GM12878 (cell line): Measurements from ENCODE around the gene DCDC1. TPM values are rescaled to one million over a fixed set of nuclear protein-coding genes. Genes with fewer than 3 reads are reported as not detected.

Experiments used
- ATAC-seq: fragments of 200-7000 bp; cut with Tn5 transposase; 3 replicates; pipeline ENCODE4 v1.9.1; 2020; ENCODE audit warnings: mild to moderate bottlenecking, moderate library complexity
- BruUV-seq: library from RNA; stranded (reverse); fragments of 400-500 nt; replicated peaks from 2 replicates; lab custom pipeline; 2021; lab: Mats Ljungman, UMichigan
- CTCF ChIA-PET: fragments of 300-600 bp; sonication (Branson Sonifier 250); formaldehyde crosslinking; extraction: SDS; loops from one replicate; lab custom pipeline; 2021; ENCODE audit warnings: inconsistent platforms; lab: Yijun Ruan, JAX
- POLR2A ChIA-PET: fragments of 350-600 bp; formaldehyde crosslinking; extraction: SDS; loops from one replicate; lab custom pipeline; 2021; ENCODE audit warnings: inconsistent platforms; lab: Charles Lee
- RAD21 ChIA-PET: fragments of 300-600 bp; sonication (Branson Sonifier 250); formaldehyde crosslinking; loops from one replicate; lab custom pipeline; 2023; ENCODE audit warnings: antibody characterized with exemption; ENCODE audit not compliant: unreplicated experiment; lab: Charles Lee
- SMC1A ChIA-PET: fragments of 300-600 bp; sonication (Branson Sonifier 250); formaldehyde crosslinking; loops from one replicate; lab custom pipeline; 2023; ENCODE audit not compliant: unreplicated experiment, uncharacterized antibody; lab: Charles Lee
- DNase-seq: peaks from one replicate; pipeline ENCODE4 v3.0.0-alpha.2; 2011; ENCODE audit warnings: low read depth, low spot score
- FAIRE-seq: peaks from 3 replicates; lab custom pipeline; 2011; peaks lifted over from hg19 to GRCh38; lab: Jason Lieb, UNC
- H2AFZ ChIP-seq: 2 replicates; pipeline ENCODE4 v1.6.0; 2011; ENCODE audit warnings: low read depth, low read length, control low read depth; ENCODE audit not compliant: control insufficient read depth
- H3K27ac ChIP-seq: 2 replicates; pipeline ENCODE4 v1.5.1; 2011; ENCODE audit warnings: control low read depth; ENCODE audit not compliant: control insufficient read depth, insufficient read depth
- H3K27me3 ChIP-seq, 2 experiments: replicated peaks in 1 of 2; 2 replicates each; pipeline versions ENCODE4 v1.6.0 to v1.6.1; 2011; ENCODE audit warnings: low read length in 1 of 2; ENCODE audit not compliant: control insufficient read depth in 2 of 2, insufficient read depth in 2 of 2
- H3K36me3 ChIP-seq, 2 experiments: 2 replicates each; pipeline ENCODE4 v1.5.1; 2011; ENCODE audit warnings: low read length in 1 of 2; ENCODE audit not compliant: control insufficient read depth in 2 of 2, insufficient read depth in 2 of 2
- H3K4me1 ChIP-seq: 2 replicates; pipeline ENCODE4 v1.6.1; 2011; ENCODE audit warnings: mild to moderate bottlenecking, low read length, moderate library complexity, mixed read lengths; ENCODE audit not compliant: control insufficient read depth, insufficient read depth
- H3K4me2 ChIP-seq: 2 replicates; pipeline ENCODE4 v1.6.0; 2011; ENCODE audit warnings: control low read depth; ENCODE audit not compliant: control insufficient read depth, insufficient read depth
- H3K4me3 ChIP-seq: fragments of 200-600 bp; sonication (generic); 2 replicates; pipeline ENCODE4 v1.5.1; 2016
- H3K79me2 ChIP-seq: 2 replicates; pipeline ENCODE4 v1.6.0; 2011; ENCODE audit warnings: low read length; ENCODE audit not compliant: control insufficient read depth, insufficient read depth
- H3K9ac ChIP-seq: 2 replicates; pipeline ENCODE4 v1.8.0; 2011; ENCODE audit warnings: low read length, control low read depth, mixed read lengths; ENCODE audit not compliant: control insufficient read depth, insufficient read depth
- H3K9me3 ChIP-seq: replicated peaks from 3 replicates; pipeline ENCODE4 v1.5.1; 2011; ENCODE audit warnings: mild to moderate bottlenecking, low read length; ENCODE audit not compliant: control insufficient read depth, insufficient read depth
- H4K20me1 ChIP-seq: 2 replicates; pipeline ENCODE4 v1.6.0; 2011; ENCODE audit not compliant: control insufficient read depth, insufficient read depth
- CREM ChIP-seq: IDR thresholded peaks from 2 replicates; pipeline ENCODE4 v1.6.1; 2014; ENCODE audit warnings: antibody characterized with exemption, low read depth
- IRF3 ChIP-seq: fragments of 450-650 bp; IDR thresholded peaks from 2 replicates; pipeline ENCODE4 v1.6.1; 2014; ENCODE audit warnings: mild to moderate bottlenecking
- NBN ChIP-seq: fragments of 450-650 bp; IDR thresholded peaks from 2 replicates; pipeline ENCODE4 v1.6.1; 2016
- PRDM15 ChIP-seq: fragments of 450-650 bp; formaldehyde crosslinking; IDR thresholded peaks from 2 replicates; pipeline ENCODE4 v1.4.0; 2020; ENCODE audit warnings: mild to moderate bottlenecking, moderate library complexity
- SMARCA5 ChIP-seq: fragments of 450-650 bp; IDR thresholded peaks from 2 replicates; pipeline ENCODE4 v1.6.1; 2017; ENCODE audit warnings: mild to moderate bottlenecking
- SRF ChIP-seq, 2 experiments: IDR thresholded peaks; 2 replicates each; pipeline ENCODE4 v1.6.1; 2011; ENCODE audit warnings: low read depth in 2 of 2, low read length in 2 of 2, mild to moderate bottlenecking in 1 of 2, moderate library complexity in 1 of 2
- TBL1XR1 ChIP-seq: IDR thresholded peaks from 2 replicates; pipeline ENCODE4 v1.6.1; 2012; ENCODE audit warnings: low read depth, low read length, improper control_type of control experiment
- TCF12 ChIP-seq: IDR thresholded peaks from 2 replicates; pipeline ENCODE4 v1.6.1; 2011; ENCODE audit warnings: low read depth, mild to moderate bottlenecking, low read length
- ZNF217 ChIP-seq: fragments of 450-650 bp; IDR thresholded peaks from 2 replicates; pipeline ENCODE4 v1.6.1; 2017; ENCODE audit warnings: antibody characterized with exemption, mild to moderate bottlenecking
- WGBS: methylation state at CpG from one replicate; pipeline ENCODE4 v1.1.6; 2016; ENCODE audit warnings: low lambda C conversion rate; ENCODE audit not compliant: insufficient replicate concordance, insufficient coverage; ENCODE audit errors: missing lambda C conversion rate; 5-methylcytosine and 5-hydroxymethylcytosine counted together
- in situ Hi-C: fragments of 300-500 bp; cut with MboI; formaldehyde crosslinking; loops from 9 replicates; pipeline ENCODE4 v1.14.3; 2018; ENCODE audit warnings: mixed read lengths
- intact Hi-C: fragments of 100-400 bp; cut with micrococcal nuclease; formaldehyde crosslinking; loops from one replicate; pipeline ENCODE4 v1.14.2; 2022; ENCODE audit not compliant: unreplicated experiment
- polyA plus RNA-seq, 11 experiments: library from polyadenylated mRNA; depleted of rRNA in 4 of 11; unstranded in 6 of 11; stranded (reverse) in 5 of 11; fragments of >200 nt; fragmentation: Nextera tagmentation in 4 of 11; fragmentation: Illumina TruSeq in 1 of 11; extraction: Ambion mirVana in 4 of 11; extraction: Trizol in 1 of 11; gene quantifications; 1 replicate in 1 of 11; 2 replicates in 10 of 11; pipeline versions ENCODE4 v1.2.1 to v1.2.3, GENCODE V29; 2011 to 2016; ENCODE audit warnings: inconsistent platforms in 2 of 11, missing spikeins in 2 of 11, low read depth in 1 of 11
- total RNA-seq, 4 experiments: library from RNA; depleted of rRNA in 3 of 4; stranded (reverse); fragments of >200 nt in 3 of 4; fragmentation: Illumina TruSeq in 1 of 4; extraction: Trizol in 1 of 4; gene quantifications; 2 replicates each; pipeline versions ENCODE4 v1.2.1 to v1.2.3, GENCODE V29; 2013 to 2021

DCDC1 gene
- total and polyA plus RNA-seq, 10 of the 15 experiments (the other 5 are each of a cell fraction or from before 2014, with no cell fraction given), result not detected

GRCh38 chr11:31110830-31111229, 258.7 kb downstream of the DCDC1 start:
- Histone ChIP-seq H3K27ac (no peak overlapping the region), H3K36me3 (no peaks in the 10 kb centered on the region), H3K4me1 (no peaks in the 10 kb centered on the region), H3K79me2 (no peaks in the 10 kb centered on the region), H2AFZ (no peak overlapping the region), H3K27me3 (no peaks in the 10 kb centered on the region), H3K4me2 (no peak overlapping the region), H3K4me3 (no peak overlapping the region), H4K20me1 (no peaks in the 10 kb centered on the region), H3K9me3 (no peaks in the 10 kb centered on the region), H3K9ac (no peak overlapping the region)
- no peak for FAIRE-seq
- ATAC-seq, result no peak
- DNase-seq, result no peak
- SMC1A ChIA-PET, result no interaction called here
- in situ Hi-C loops, result loop anchor here (25.0 kb wide), 1 partner anchor 751 kb away; no protein-coding TSS in a partner anchor
- CTCF ChIA-PET, result interaction anchor here (0.6 kb wide), 1 partner anchor 503 kb away, joined by 3 read pairs; no protein-coding TSS in a partner anchor
- RAD21 ChIA-PET, result no interaction called here
- POLR2A ChIA-PET, result no interaction called here
- TF ChIP-seq TCF12 (no peak), SRF (IDR thresholded peaks at IDR 0.05; ENCODE audit: low read depth in 2 of 2, low read length in 2 of 2) (no peak), CREM (no peak), PRDM15 (CRISPR knock-in tag) (no peak), SMARCA5 (no peak), NBN (no peak), IRF3 (no peak), TBL1XR1 (no peak), ZNF217 (no peak)
- 2% methylated on average over 4 of the region's 4 CpGs for WGBS
- BruUV-seq, result no TSS peak
- intact Hi-C loops, result no loop called here
